H1 (cell line): ENCODE measurements around the gene KBTBD2. TPM values are rescaled to one million over a fixed set of nuclear protein-coding genes. Genes with fewer than 3 reads are reported as not detected.

ENCODE experiments used
- CTCF ChIA-PET: fragments of 300-600 bp; sonication (Branson Sonifier 250); formaldehyde crosslinking; loops from one replicate; lab custom pipeline; 2021; ENCODE audit not compliant: partially characterized antibody; lab: Charles Lee
- POLR2A ChIA-PET: fragments of 300-600 bp; sonication (Branson Sonifier 250); formaldehyde crosslinking; loops from one replicate; lab custom pipeline; 2021; ENCODE audit warnings: inconsistent platforms; ENCODE audit not compliant: partially characterized antibody; lab: Charles Lee
- DNase-seq, 2 experiments: peaks; one replicate each; pipeline versions ENCODE4 v3.0.0 to v3.0.0-alpha.2; 2010 to 2022; ENCODE audit warnings: low spot score in 2 of 2, low read depth in 1 of 2, mixed read lengths in 1 of 2
- FAIRE-seq: peaks from 2 replicates; lab custom pipeline; 2011; peaks lifted over from hg19 to GRCh38; lab: Jason Lieb, UNC
- H2AFZ ChIP-seq: 2 replicates; pipeline ENCODE4 v1.8.1; 2012; ENCODE audit warnings: low read length, inconsistent platforms
- H2AK5ac ChIP-seq: 2 replicates; pipeline ENCODE4 v1.6.1; 2013; ENCODE audit warnings: low read depth, low read length
- H2BK120ac ChIP-seq: replicated peaks from 2 replicates; pipeline ENCODE3; 2013; ENCODE audit warnings: low read depth, low read length, inconsistent platforms
- H2BK12ac ChIP-seq: 2 replicates; pipeline ENCODE4 v1.6.1; 2013; ENCODE audit warnings: low read depth, low read length
- H2BK15ac ChIP-seq: 2 replicates; pipeline ENCODE4 v1.6.1; 2013; ENCODE audit warnings: low read length
- H2BK20ac ChIP-seq: 2 replicates; pipeline ENCODE4 v1.6.1; 2013; ENCODE audit warnings: low read length
- H2BK5ac ChIP-seq: 2 replicates; pipeline ENCODE4 v1.6.1; 2013; ENCODE audit warnings: low read depth, low read length
- H3K14ac ChIP-seq: 2 replicates; pipeline ENCODE4 v1.6.1; 2013; ENCODE audit warnings: inconsistent platforms; ENCODE audit not compliant: insufficient read length
- H3K18ac ChIP-seq: 2 replicates; pipeline ENCODE4 v1.6.1; 2013; ENCODE audit warnings: low read length; ENCODE audit errors: extremely low read depth
- H3K23ac ChIP-seq: 2 replicates; pipeline ENCODE4 v1.6.1; 2013; ENCODE audit warnings: inconsistent platforms; ENCODE audit not compliant: insufficient read length
- H3K23me2 ChIP-seq: 2 replicates; pipeline ENCODE4 v1.6.1; 2013; ENCODE audit warnings: low read depth, low read length
- H3K27ac ChIP-seq: 2 replicates; pipeline ENCODE4 v1.6.1; 2011; ENCODE audit warnings: low read depth, low read length, inconsistent platforms
- H3K27me3 ChIP-seq, 4 experiments: replicated peaks in 1 of 4; 1 replicate in 1 of 4; 2 replicates in 3 of 4; pipeline versions ENCODE4 v1.6.1 to v1.8.1; 2011 to 2013; ENCODE audit warnings: low read length in 3 of 4, mild to moderate bottlenecking in 3 of 4, inconsistent platforms in 2 of 4, mixed read lengths in 2 of 4, moderate library complexity in 1 of 4; ENCODE audit not compliant: control insufficient read depth in 3 of 4, insufficient read depth in 3 of 4; ENCODE audit errors: extremely low read depth in 1 of 4
- H3K36me3 ChIP-seq, 4 experiments: 2 replicates each; pipeline versions ENCODE4 v1.6.1 to v1.8.1; 2011 to 2013; ENCODE audit warnings: mild to moderate bottlenecking in 4 of 4, low read length in 3 of 4, moderate library complexity in 2 of 4, control low read depth in 1 of 4, inconsistent platforms in 1 of 4; ENCODE audit not compliant: insufficient read depth in 4 of 4, control insufficient read depth in 2 of 4
- H3K4ac ChIP-seq: replicated peaks from 2 replicates; pipeline ENCODE3; 2013; ENCODE audit warnings: low read length, low read depth, mixed read lengths, inconsistent platforms; ENCODE audit not compliant: insufficient read length
- H3K4me1 ChIP-seq, 4 experiments: replicated peaks in 1 of 4; 1 replicate in 1 of 4; 2 replicates in 3 of 4; pipeline versions ENCODE4 v1.6.1 to v1.8.1; 2011 to 2013; ENCODE audit warnings: low read length in 3 of 4, inconsistent platforms in 2 of 4, mixed read lengths in 1 of 4; ENCODE audit not compliant: insufficient read depth in 4 of 4, control insufficient read depth in 3 of 4
- H3K4me2 ChIP-seq, 2 experiments: 2 replicates each; pipeline versions ENCODE4 v1.6.1 to v1.8.1; 2011 to 2013; ENCODE audit warnings: low read depth in 2 of 2, low read length in 2 of 2, control low read depth in 1 of 2, inconsistent platforms in 1 of 2, mild to moderate bottlenecking in 1 of 2; ENCODE audit not compliant: insufficient read depth in 1 of 2
- H3K4me3 ChIP-seq, 4 experiments: fragments of 200-600, 300-600 bp in 1 of 4; sonication (generic), shearing (Covaris generic), sonication (Bioruptor Twin) in 1 of 4; 2 replicates each; pipeline versions ENCODE4 v1.5.1 to v1.8.1; 2011 to 2016; ENCODE audit warnings: low read length in 4 of 4, low read depth in 3 of 4, control low read depth in 2 of 4, inconsistent platforms in 2 of 4, mild to moderate bottlenecking in 2 of 4, mixed read lengths in 1 of 4, moderate library complexity in 1 of 4; ENCODE audit not compliant: insufficient read depth in 2 of 4; ENCODE audit errors: extremely low read depth in 1 of 4
- H3K56ac ChIP-seq: replicated peaks from 2 replicates; pipeline ENCODE3; 2013; ENCODE audit warnings: low read depth, mild to moderate bottlenecking, mixed read lengths, low read length, inconsistent platforms; ENCODE audit not compliant: insufficient read length
- H3K79me1 ChIP-seq: 2 replicates; pipeline ENCODE4 v1.6.1; 2013; ENCODE audit warnings: low read depth, low read length, control low read depth
- H3K79me2 ChIP-seq, 2 experiments: 2 replicates each; pipeline versions ENCODE4 v1.6.1 to v1.8.1; 2012 to 2013; ENCODE audit warnings: low read length in 2 of 2, mild to moderate bottlenecking in 2 of 2, inconsistent platforms in 1 of 2; ENCODE audit not compliant: insufficient read depth in 2 of 2, control insufficient read depth in 1 of 2
- H3K9ac ChIP-seq, 4 experiments: replicated peaks in 1 of 4; 1 replicate in 1 of 4; 2 replicates in 3 of 4; pipeline versions ENCODE4 v1.6.1 to v1.8.1; 2011 to 2013; ENCODE audit warnings: low read depth in 3 of 4, low read length in 3 of 4, control low read depth in 2 of 4, mild to moderate bottlenecking in 2 of 4, moderate library complexity in 2 of 4, inconsistent platforms in 1 of 4; ENCODE audit errors: extremely low read depth in 1 of 4
- H3K9me3 ChIP-seq, 2 experiments: 2 replicates each; pipeline versions ENCODE4 v1.6.1 to v1.8.1; 2012 to 2013; ENCODE audit warnings: mild to moderate bottlenecking in 2 of 2, moderate library complexity in 2 of 2, control low read depth in 1 of 2, inconsistent platforms in 1 of 2, low read depth in 1 of 2, low read length in 1 of 2, mixed read lengths in 1 of 2; ENCODE audit not compliant: insufficient read depth in 2 of 2
- H4K20me1 ChIP-seq, 2 experiments: replicated peaks in 1 of 2; 2 replicates each; pipeline versions ENCODE3 to v1.8.1; 2011 to 2013; ENCODE audit warnings: inconsistent platforms in 2 of 2, low read length in 2 of 2, mild to moderate bottlenecking in 1 of 2; ENCODE audit not compliant: insufficient read depth in 2 of 2, control insufficient read depth in 1 of 2
- H4K5ac ChIP-seq: 2 replicates; pipeline ENCODE4 v1.6.1; 2013; ENCODE audit warnings: low read length, low read depth, mixed read lengths, inconsistent platforms; ENCODE audit not compliant: insufficient read length
- H4K8ac ChIP-seq: 2 replicates; pipeline ENCODE4 v1.8.0; 2013; ENCODE audit warnings: mild to moderate bottlenecking, moderate library complexity, low read length, inconsistent platforms; ENCODE audit not compliant: insufficient read depth; ENCODE audit errors: extremely low read depth
- H4K91ac ChIP-seq: replicated peaks from 2 replicates; pipeline ENCODE3; 2013; ENCODE audit warnings: low read length, mixed read lengths, inconsistent platforms; ENCODE audit not compliant: insufficient read length
- CBX5 ChIP-seq: fragments of 300-800, 300-1000 bp; sonication (generic); IDR thresholded peaks from 2 replicates; pipeline ENCODE4 v1.7.1; 2016; ENCODE audit warnings: antibody characterized with exemption, low read length, low read depth
- EGR1 ChIP-seq: IDR thresholded peaks from 2 replicates; pipeline ENCODE4 v1.6.1; 2011; ENCODE audit warnings: low read depth, low read length, borderline replicate concordance
- KDM4A ChIP-seq: IDR thresholded peaks from one replicate; pipeline ENCODE4 v1.7.1; 2012; ENCODE audit warnings: low read depth, mild to moderate bottlenecking, moderate library complexity, low read length, inconsistent platforms; ENCODE audit not compliant: severe bottlenecking
- RXRA ChIP-seq: IDR thresholded peaks from 2 replicates; pipeline ENCODE4 v1.6.1; 2011; ENCODE audit warnings: low read depth, mild to moderate bottlenecking, low read length, moderate library complexity; ENCODE audit not compliant: insufficient read depth
- WGBS, 2 experiments: shearing (Covaris generic) in 1 of 2; methylation state at CpG; one replicate each; pipeline versions ENCODE4 v1.1.6 to v1.1.7; 2013 to 2015; ENCODE audit warnings: low lambda C conversion rate in 2 of 2, mixed read lengths in 2 of 2, inconsistent platforms in 1 of 2, low coverage in 1 of 2, missing lambda C conversion rate in 1 of 2; ENCODE audit not compliant: insufficient replicate concordance in 2 of 2, insufficient coverage in 1 of 2, insufficient read length in 1 of 2; ENCODE audit errors: extremely low coverage in 1 of 2, missing lambda C conversion rate in 1 of 2; 5-methylcytosine and 5-hydroxymethylcytosine counted together
- polyA plus RNA-seq, 7 experiments: library from polyadenylated mRNA; depleted of rRNA in 3 of 7; stranded (reverse) in 5 of 7; unstranded in 2 of 7; fragments of >200 nt in 5 of 7; fragments of 200-250 nt in 2 of 7; gene quantifications; 1 replicate in 5 of 7; 2 replicates in 1 of 7; 4 replicates in 1 of 7; pipeline versions ENCODE4 v1.2.1 to v1.2.3, GENCODE V29; 2011 to 2013; ENCODE audit warnings: missing spikeins in 2 of 7, mixed read lengths in 2 of 7
- total RNA-seq: library from RNA; stranded (reverse); fragmentation: NEBNext Ultra II Directional; extraction: Animal tissue kit (Norgen Biotek cat#: 25700); gene quantifications from 2 replicates; pipeline ENCODE4 v1.2.1, GENCODE V29; 2021

KBTBD2 gene
- total and polyA plus RNA-seq, 2 of the 8 experiments (the other 6 are each of a cell fraction or from before 2014, with no cell fraction given): 13.1 to 25.7 TPM

GRCh38 chr7:32872421-32872820 is 19.1 kb downstream of the KBTBD2 start:
- Histone ChIP-seq H2BK120ac (no peak overlapping the region), H3K4me3 (no peak overlapping the region), H3K23me2 (no peaks in the 10 kb centered on the region), H3K9me3 (no peaks in the 10 kb centered on the region), H3K56ac (no peak overlapping the region), H3K79me1 (no peaks in the 10 kb centered on the region; the same call in 1 of the 2 replicates), H4K5ac (no peak overlapping the region), H3K23ac (no peak overlapping the region), H2BK5ac (no peak overlapping the region), H4K91ac (no peak overlapping the region), H2BK15ac (no peak overlapping the region), H2AFZ (no peak overlapping the region), H3K4me2 (no peak overlapping the region), H4K8ac (no peak overlapping the region), H3K4me1 (no peaks in the 10 kb centered on the region), H3K14ac (no peak overlapping the region), H2AK5ac (no peak overlapping the region), H2BK20ac (no peak overlapping the region), H3K9ac (no peak overlapping the region), H4K20me1 (peaks cover 0 to 2% of the 10 kb centered on the region in 2 experiments), H3K27me3 (no peaks in the 10 kb centered on the region), H3K79me2 (peaks cover 0 to 6% of the 10 kb centered on the region in 2 experiments; a peak in 2 of 4 replicates), H3K18ac (no peak overlapping the region), H2BK12ac (no peak overlapping the region), H3K36me3 (peaks cover 6 to 35% (median 25%) of the 10 kb centered on the region in 4 experiments), H3K27ac (no peak overlapping the region), H3K4ac (no peak overlapping the region)
- TF ChIP-seq KDM4A: no peak
- no peak for TF ChIP-seq RXRA
- TF ChIP-seq CBX5: no peak
- no peak for TF ChIP-seq EGR1
- ChIA-PET POLR2A (interaction anchor here (0.6 kb wide), 1 partner anchor 32 kb away, joined by 5 read pairs; no protein-coding TSS in a partner anchor), CTCF (interaction anchor here (1.1 kb wide), 1 partner anchor 27 kb away, joined by 3 read pairs; no protein-coding TSS in a partner anchor)
- no peak for DNase-seq
- WGBS, 2 experiments: 87% methylated on average over 2 of the region's 2 CpGs; no CpG with 5 or more reads in 1 of the 2 experiments
- FAIRE-seq: no peak
